ENCODE data around the gene SMIM23.

The SMIM23 gene

DNA sequence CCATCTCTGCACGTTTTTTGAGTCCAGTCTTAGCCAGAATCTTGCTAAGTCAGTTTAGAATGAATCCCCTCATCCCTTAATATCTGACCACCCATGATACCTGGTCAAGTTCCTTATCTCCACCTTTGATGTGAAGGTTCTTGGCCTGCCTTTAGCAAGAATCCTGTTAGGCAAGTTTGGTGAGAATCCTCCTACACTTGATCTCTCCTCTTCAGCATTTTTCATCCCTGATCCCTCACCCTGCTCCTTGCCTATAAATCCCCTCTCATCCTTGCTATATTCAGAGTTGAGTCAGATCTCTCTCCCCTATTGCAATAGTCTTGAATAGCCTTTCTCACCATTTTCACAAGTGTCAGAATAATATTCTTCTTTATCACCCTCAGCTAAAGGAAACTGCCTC is 31.0 kb downstream of the SMIM23 start:
- 48% methylated on average over 1 of the region's 1 CpG for WGBS
- Histone ChIP-seq H3K27me3 (ENCODE audit: insufficient read depth, low read length) (no peaks in the 10 kb centered on the region), H3K9me3 (ENCODE audit: insufficient read depth, low read depth, low read length) (no peaks in the 10 kb centered on the region)

DNA sequence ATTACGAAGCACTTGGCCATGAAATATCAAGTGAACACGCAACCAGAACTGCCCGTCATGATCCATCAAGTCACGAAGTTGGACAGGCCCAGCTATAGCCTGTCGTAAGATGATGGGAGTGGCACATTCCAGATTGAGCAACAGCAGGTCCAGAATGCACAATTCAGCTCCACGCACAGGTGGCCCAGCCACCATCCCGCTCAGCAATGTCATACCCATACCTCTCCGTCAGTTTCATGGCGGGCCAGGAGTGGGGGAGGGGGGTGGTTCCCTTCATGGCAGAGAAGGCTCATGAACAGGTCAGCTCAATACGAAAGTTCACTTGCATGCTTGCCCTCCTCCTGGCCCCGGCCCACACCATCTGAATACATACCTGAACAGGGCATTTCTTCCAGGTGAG is 34.9 kb downstream of the SMIM23 start:
- H3K4me1 ChIP-seq (ENCODE audit: insufficient read depth, low read length): no peaks in the 10 kb centered on the region
- H3K4me3 ChIP-seq (ENCODE audit: low read length): no peak overlapping the region
- no peaks in the 10 kb centered on the region for H3K27me3 ChIP-seq (ENCODE audit: insufficient read depth, low read length)
- 98% methylated on average over 8 of the region's 11 CpGs for WGBS
- H3K36me3 ChIP-seq (ENCODE audit: insufficient read depth, low read length): no peaks in the 10 kb centered on the region
- H3K9me3 ChIP-seq (ENCODE audit: insufficient read depth, low read depth, low read length): no peaks in the 10 kb centered on the region
- H3K9ac ChIP-seq (ENCODE audit: low read depth, low read length): no peak overlapping the region
- no peak overlapping the region for H3K27ac ChIP-seq (ENCODE audit: low read depth, low read length)

More for the DNA sequence above, 31.0 kb downstream of the SMIM23 start:
- no peak overlapping the region for H3K4me3 ChIP-seq (ENCODE audit: low read length)
- H3K36me3 ChIP-seq (ENCODE audit: insufficient read depth, low read length): no peaks in the 10 kb centered on the region
- H3K4me1 ChIP-seq (ENCODE audit: insufficient read depth, low read length): no peaks in the 10 kb centered on the region
- no peak overlapping the region for H3K9ac ChIP-seq (ENCODE audit: low read depth, low read length)
- no peak overlapping the region for H3K27ac ChIP-seq (ENCODE audit: low read depth, low read length)

DNA sequence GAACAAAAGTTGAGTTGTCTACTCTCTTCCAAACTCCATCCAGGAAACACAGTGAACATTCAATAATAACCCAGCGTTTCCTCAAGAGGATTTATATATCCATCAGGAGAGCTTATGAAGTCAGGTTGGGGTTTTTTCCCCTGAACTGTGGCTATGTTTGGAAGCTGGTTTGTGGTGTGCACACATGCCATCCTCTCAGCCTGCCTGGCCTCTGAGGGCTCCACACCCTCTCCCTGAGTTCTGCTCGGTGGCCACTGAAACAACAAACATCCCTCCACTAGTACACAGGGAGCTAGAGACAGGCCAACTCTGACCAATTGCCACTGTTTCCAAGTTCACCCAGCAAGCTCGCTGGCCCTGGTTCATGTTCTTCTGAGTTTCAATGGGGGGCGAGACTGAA is 35.7 kb downstream of the SMIM23 start:
- 92% methylated on average over 4 of the region's 4 CpGs for WGBS
- Histone ChIP-seq H3K27ac (ENCODE audit: low read depth, low read length) (no peak overlapping the region), H3K4me3 (ENCODE audit: low read length) (no peak overlapping the region), H3K4me1 (ENCODE audit: insufficient read depth, low read length) (no peaks in the 10 kb centered on the region), H3K9me3 (ENCODE audit: insufficient read depth, low read depth, low read length) (no peaks in the 10 kb centered on the region), H3K27me3 (ENCODE audit: insufficient read depth, low read length) (no peaks in the 10 kb centered on the region), H3K9ac (ENCODE audit: low read depth, low read length) (no peak overlapping the region), H3K36me3 (ENCODE audit: insufficient read depth, low read length) (no peaks in the 10 kb centered on the region)

DNA sequence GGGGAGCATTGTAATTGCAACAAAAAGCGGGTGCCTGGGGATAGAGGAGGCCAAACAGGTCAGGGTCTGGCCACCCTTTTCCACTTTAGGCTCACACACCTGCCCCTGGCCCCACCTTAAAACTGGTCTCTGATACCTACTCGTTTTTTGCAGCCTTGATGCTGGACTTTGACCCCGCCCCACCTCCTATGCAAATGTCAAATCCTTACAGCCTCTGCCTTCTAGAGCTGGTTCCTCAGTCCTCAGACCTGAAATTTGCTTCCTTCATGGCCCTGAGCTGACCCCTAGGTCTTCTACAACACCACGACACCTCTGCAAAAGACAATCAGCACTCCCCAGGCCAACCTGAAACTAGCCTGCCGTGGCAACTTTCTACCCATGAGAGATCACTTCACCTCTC is 37.7 kb downstream of the SMIM23 start:
- H3K27me3 ChIP-seq (ENCODE audit: insufficient read depth, low read length): no peaks in the 10 kb centered on the region
- no peaks in the 10 kb centered on the region for H3K4me1 ChIP-seq (ENCODE audit: insufficient read depth, low read length)
- H3K9me3 ChIP-seq (ENCODE audit: insufficient read depth, low read depth, low read length): no peaks in the 10 kb centered on the region
- H3K4me3 ChIP-seq (ENCODE audit: low read length): no peak overlapping the region
- H3K36me3 ChIP-seq (ENCODE audit: insufficient read depth, low read length): no peaks in the 10 kb centered on the region
- 78% methylated on average over 5 of the region's 5 CpGs for WGBS
- H3K9ac ChIP-seq (ENCODE audit: low read depth, low read length): no peak overlapping the region
- no peak overlapping the region for H3K27ac ChIP-seq (ENCODE audit: low read depth, low read length)

DNA sequence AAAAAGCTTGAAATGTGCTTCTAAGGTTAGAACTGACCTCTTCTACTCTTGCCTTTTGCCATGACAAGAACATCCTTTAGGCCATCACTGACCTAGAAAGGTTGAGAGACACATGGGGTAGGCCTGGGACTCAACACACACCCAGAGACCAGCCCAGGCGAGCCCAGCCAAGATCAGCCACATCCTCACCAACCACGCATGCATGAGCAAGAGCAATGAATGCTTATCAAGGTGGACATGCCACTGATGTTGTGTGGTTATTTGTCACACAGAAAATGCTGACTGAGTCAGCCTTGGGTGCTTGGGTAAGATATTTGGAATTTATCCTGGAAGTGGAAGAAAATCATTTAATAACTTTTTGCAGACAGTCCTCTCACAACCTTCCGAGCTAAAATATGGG is 39.4 kb downstream of the SMIM23 start:
- WGBS: 88% methylated on average over 3 of the region's 3 CpGs

DNA sequence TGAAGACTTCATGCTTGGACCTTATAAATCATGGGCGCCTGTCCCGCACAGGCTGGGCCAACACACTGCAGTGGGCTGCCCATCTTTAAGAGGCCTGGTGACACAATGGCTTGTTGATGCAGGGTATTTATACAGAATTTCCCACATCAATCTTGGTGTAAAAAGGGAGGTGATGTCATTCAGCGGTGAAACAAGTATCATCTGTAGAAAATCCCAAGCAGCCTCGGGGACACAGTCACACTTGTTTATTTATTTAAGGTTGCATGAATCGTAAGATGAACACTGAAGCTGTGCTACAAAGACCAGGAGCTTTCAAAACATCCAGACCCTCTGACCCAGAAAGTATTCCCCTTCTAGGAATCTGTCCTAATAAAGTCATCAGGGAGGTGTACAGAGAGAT is 40.5 kb downstream of the SMIM23 start:
- no peaks in the 10 kb centered on the region for H3K36me3 ChIP-seq (ENCODE audit: insufficient read depth, low read length)
- H3K27ac ChIP-seq (ENCODE audit: low read depth, low read length): no peak overlapping the region
- no peaks in the 10 kb centered on the region for H3K4me1 ChIP-seq (ENCODE audit: insufficient read depth, low read length)
- H3K27me3 ChIP-seq (ENCODE audit: insufficient read depth, low read length): no peaks in the 10 kb centered on the region
- H3K4me3 ChIP-seq (ENCODE audit: low read length): no peak overlapping the region
- no peaks in the 10 kb centered on the region for H3K9me3 ChIP-seq (ENCODE audit: insufficient read depth, low read depth, low read length)
- H3K9ac ChIP-seq (ENCODE audit: low read depth, low read length): no peak overlapping the region
- 96% methylated on average over 5 of the region's 5 CpGs for WGBS

More for the DNA sequence above, 39.4 kb downstream of the SMIM23 start:
- H3K27ac ChIP-seq (ENCODE audit: low read depth, low read length): no peak overlapping the region
- no peak overlapping the region for H3K9ac ChIP-seq (ENCODE audit: low read depth, low read length)
- no peaks in the 10 kb centered on the region for H3K36me3 ChIP-seq (ENCODE audit: insufficient read depth, low read length)
- H3K4me1 ChIP-seq (ENCODE audit: insufficient read depth, low read length): no peaks in the 10 kb centered on the region
- H3K4me3 ChIP-seq (ENCODE audit: low read length): no peak overlapping the region
- no peaks in the 10 kb centered on the region for H3K9me3 ChIP-seq (ENCODE audit: insufficient read depth, low read depth, low read length)
- no peaks in the 10 kb centered on the region for H3K27me3 ChIP-seq (ENCODE audit: insufficient read depth, low read length)

DNA sequence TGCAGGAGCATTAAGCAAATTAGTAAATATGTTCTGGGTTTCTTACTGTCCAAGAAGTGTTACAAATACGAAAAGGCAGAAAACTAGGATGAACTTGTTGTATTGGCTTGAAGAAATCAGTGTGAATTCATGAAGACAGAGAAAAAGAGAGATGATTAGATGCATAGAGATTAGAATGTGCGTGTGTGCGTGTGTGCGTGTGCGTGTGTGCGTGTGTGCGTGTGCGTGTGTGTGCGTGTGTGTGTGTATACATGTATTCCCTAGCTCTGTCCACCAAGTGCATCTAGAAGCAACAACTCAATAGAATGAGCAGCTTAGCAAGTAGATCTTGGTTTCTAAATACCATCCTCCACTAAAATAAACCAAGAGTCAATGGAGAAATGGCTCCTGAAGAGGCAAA is 41.5 kb downstream of the SMIM23 start:
- Histone ChIP-seq H3K4me3 (ENCODE audit: low read length) (no peak overlapping the region), H3K27me3 (ENCODE audit: insufficient read depth, low read length) (no peaks in the 10 kb centered on the region), H3K4me1 (ENCODE audit: insufficient read depth, low read length) (no peaks in the 10 kb centered on the region), H3K9me3 (ENCODE audit: insufficient read depth, low read depth, low read length) (no peaks in the 10 kb centered on the region), H3K27ac (ENCODE audit: low read depth, low read length) (no peak overlapping the region), H3K36me3 (ENCODE audit: insufficient read depth, low read length) (no peaks in the 10 kb centered on the region), H3K9ac (ENCODE audit: low read depth, low read length) (no peak overlapping the region)
- 94% methylated on average over 8 of the region's 9 CpGs for WGBS

DNA sequence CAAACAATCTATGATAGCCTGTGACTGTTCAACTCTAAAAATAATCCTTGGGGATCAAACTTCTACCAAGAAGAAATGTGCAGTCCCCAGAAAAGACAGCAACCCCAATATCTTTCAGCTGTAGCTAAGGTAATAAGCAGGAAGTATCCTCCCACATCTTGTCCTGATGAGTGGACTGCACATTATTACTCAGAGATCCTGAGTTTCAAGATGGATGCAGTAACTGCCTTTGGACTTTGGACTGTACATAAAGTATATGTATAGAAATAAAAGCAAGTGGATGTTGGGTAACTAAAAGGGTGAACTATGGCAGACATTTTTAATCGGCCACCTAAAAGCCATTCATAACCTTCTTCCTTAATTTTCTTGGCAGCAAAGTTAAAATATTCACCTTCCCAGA is 45.1 kb downstream of the SMIM23 start:
- H3K9me3 ChIP-seq (ENCODE audit: insufficient read depth, low read depth, low read length): 0 out of 2 replicates have a peak, but pooled peaks cover 2% of the 10 kb centered on the region

DNA sequence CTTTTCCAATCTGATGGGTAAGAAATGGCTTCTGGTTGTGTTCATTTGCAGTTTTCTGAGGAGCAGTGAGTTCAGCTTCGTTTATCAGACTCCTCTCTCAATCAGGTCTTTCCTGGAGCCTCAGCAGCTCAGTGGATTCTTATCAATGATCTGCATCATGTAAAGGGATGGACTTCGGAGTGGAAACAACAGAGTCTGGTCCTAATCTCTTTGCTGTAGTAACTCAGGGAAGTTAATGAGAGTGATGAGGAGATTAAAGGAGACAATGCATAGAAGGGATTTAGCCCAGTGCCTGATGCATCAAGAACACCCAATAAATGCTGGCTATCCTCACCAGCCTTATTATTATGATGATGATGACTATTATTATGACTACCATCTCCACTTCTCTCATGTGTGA is 47.2 kb downstream of the SMIM23 start:
- Histone ChIP-seq H3K27me3 (ENCODE audit: insufficient read depth, low read length) (no peaks in the 10 kb centered on the region), H3K9me3 (ENCODE audit: insufficient read depth, low read depth, low read length) (0 out of 2 replicates have a peak, but pooled peaks cover 2% of the 10 kb centered on the region), H3K27ac (ENCODE audit: low read depth, low read length) (no peak overlapping the region), H3K36me3 (ENCODE audit: insufficient read depth, low read length) (no peaks in the 10 kb centered on the region), H3K9ac (ENCODE audit: low read depth, low read length) (no peak overlapping the region), H3K4me3 (ENCODE audit: low read length) (no peak overlapping the region), H3K4me1 (ENCODE audit: insufficient read depth, low read length) (no peaks in the 10 kb centered on the region)
- WGBS: 93% methylated on average over 2 of the region's 2 CpGs

More for the DNA sequence above, 45.1 kb downstream of the SMIM23 start:
- Histone ChIP-seq H3K4me3 (ENCODE audit: low read length) (no peak overlapping the region), H3K4me1 (ENCODE audit: insufficient read depth, low read length) (no peaks in the 10 kb centered on the region), H3K36me3 (ENCODE audit: insufficient read depth, low read length) (no peaks in the 10 kb centered on the region), H3K27ac (ENCODE audit: low read depth, low read length) (no peak overlapping the region), H3K27me3 (ENCODE audit: insufficient read depth, low read length) (no peaks in the 10 kb centered on the region), H3K9ac (ENCODE audit: low read depth, low read length) (no peak overlapping the region)
- WGBS: 100% methylated on average over 1 of the region's 1 CpG

DNA sequence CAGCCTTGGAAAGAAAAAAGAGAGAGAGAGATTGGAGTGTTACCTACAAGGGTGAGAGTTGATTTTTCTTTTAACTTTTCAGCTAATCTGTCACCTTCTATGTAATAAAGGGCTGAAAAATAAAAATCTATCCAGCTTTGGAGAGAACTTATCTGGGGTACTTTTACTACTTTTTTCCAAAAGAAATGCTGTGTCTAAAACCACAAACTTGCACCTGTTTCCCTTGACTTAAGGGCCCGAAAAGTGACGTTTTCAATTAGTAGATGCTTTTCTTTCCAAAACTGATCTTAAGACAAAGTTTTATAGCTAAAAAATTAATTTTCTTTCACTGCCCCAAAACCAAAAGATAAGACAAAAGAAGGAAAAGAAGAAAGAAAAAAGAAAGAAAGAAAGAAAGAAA is 48.8 kb downstream of the SMIM23 start:
- 88% methylated on average over 2 of the region's 2 CpGs for WGBS
- no peaks in the 10 kb centered on the region for H3K27me3 ChIP-seq (ENCODE audit: insufficient read depth, low read length)
- 0 out of 2 replicates have a peak, but pooled peaks cover 2% of the 10 kb centered on the region for H3K9me3 ChIP-seq (ENCODE audit: insufficient read depth, low read depth, low read length)
- H3K4me3 ChIP-seq (ENCODE audit: low read length): no peak overlapping the region
- H3K36me3 ChIP-seq (ENCODE audit: insufficient read depth, low read length): no peaks in the 10 kb centered on the region
- no peak overlapping the region for H3K27ac ChIP-seq (ENCODE audit: low read depth, low read length)
- H3K9ac ChIP-seq (ENCODE audit: low read depth, low read length): no peak overlapping the region
- no peaks in the 10 kb centered on the region for H3K4me1 ChIP-seq (ENCODE audit: insufficient read depth, low read length)

DNA sequence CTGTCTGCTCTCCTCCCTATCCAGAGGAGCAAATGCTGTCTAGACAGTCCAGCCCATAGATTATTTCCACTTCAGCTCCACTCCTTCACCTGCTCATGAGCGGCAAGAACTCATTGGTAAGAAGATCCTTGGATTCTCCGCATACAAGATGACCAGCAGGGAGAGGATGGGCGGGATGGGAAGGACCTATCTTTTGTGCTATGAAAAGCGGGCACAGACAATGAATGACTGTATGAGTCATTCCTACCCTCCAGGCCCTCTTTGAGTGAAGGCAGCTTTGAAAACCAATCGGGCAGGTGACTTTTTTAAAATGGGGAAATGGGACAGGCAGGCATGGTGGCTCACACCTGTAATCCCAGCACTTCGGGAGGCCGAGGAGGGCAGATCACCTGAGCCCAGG is 49.4 kb downstream of the SMIM23 start:
- Histone ChIP-seq H3K27ac (ENCODE audit: low read depth, low read length) (no peak overlapping the region), H3K9me3 (ENCODE audit: insufficient read depth, low read depth, low read length) (peaks cover 2% of the 10 kb centered on the region; the same call in 1 of the 2 replicates), H3K4me3 (ENCODE audit: low read length) (no peak overlapping the region), H3K27me3 (ENCODE audit: insufficient read depth, low read length) (no peaks in the 10 kb centered on the region), H3K36me3 (ENCODE audit: insufficient read depth, low read length) (no peaks in the 10 kb centered on the region), H3K9ac (ENCODE audit: low read depth, low read length) (no peak overlapping the region), H3K4me1 (ENCODE audit: insufficient read depth, low read length) (no peaks in the 10 kb centered on the region)
- WGBS: 65% methylated on average over 7 of the region's 7 CpGs

DNA sequence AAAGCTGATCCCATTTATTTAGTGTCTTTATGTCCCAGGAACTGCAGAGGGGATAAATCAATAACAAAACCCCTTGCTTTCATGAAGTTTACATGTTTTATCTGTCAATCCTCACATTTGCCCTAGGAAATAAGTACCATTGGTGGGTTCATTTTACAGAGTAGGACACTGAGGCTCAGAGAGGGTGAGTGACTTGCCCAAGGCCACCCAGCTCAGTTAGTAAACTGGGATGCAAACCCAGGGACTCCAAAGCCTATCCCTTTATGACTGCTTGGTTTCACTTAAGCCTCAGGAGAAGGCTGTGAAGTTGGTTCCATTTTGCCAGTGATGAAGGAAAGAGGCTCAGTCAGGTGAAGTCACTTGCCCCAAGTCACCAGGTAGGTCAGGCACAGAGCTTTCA is 51.9 kb downstream of the SMIM23 start:
- no peaks in the 10 kb centered on the region for H3K27me3 ChIP-seq (ENCODE audit: insufficient read depth, low read length)
- no peak overlapping the region for H3K4me3 ChIP-seq (ENCODE audit: low read length)
- H3K9me3 ChIP-seq (ENCODE audit: insufficient read depth, low read depth, low read length): peaks cover 2% of the 10 kb centered on the region; the same call in 1 of the 2 replicates
- H3K9ac ChIP-seq (ENCODE audit: low read depth, low read length): no peak overlapping the region
- no peaks in the 10 kb centered on the region for H3K4me1 ChIP-seq (ENCODE audit: insufficient read depth, low read length)
- H3K27ac ChIP-seq (ENCODE audit: low read depth, low read length): no peak overlapping the region
- no peaks in the 10 kb centered on the region for H3K36me3 ChIP-seq (ENCODE audit: insufficient read depth, low read length)
